ENCODE data around the gene DYNLT5.
"Not testable (repeated sequence)": the region's sequence is repeated elsewhere in the genome, so short reads cannot be mapped to it uniquely, and the experiment has no call there.

Gene DYNLT5

DNA sequence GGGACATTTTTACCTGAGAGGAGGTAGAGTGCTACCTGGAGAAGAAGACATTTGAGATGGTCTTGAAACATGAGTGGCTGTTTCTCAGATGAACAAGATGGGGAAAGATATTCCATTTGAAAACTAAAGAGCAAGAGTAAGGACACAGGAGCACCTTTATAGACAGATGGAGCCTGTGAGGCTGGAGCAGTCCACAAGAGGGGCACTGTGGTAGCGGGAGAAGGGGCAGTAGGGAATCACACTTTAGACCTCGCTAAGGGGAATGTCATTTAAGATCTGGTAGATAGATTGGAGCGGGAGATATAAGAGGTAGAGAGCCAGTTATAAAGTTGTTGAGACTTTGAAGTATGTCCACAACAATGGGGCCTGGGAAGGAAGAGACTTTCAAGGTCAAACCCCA lies 23.4 kb downstream of the DYNLT5 start:
- DNase-seq = no peak
- in situ Hi-C loops (cut with MboI; ENCODE audit: low pct_unique_long_range_greater_than_20kb, low sequenced_read_pairs) = no loop called here

DNA sequence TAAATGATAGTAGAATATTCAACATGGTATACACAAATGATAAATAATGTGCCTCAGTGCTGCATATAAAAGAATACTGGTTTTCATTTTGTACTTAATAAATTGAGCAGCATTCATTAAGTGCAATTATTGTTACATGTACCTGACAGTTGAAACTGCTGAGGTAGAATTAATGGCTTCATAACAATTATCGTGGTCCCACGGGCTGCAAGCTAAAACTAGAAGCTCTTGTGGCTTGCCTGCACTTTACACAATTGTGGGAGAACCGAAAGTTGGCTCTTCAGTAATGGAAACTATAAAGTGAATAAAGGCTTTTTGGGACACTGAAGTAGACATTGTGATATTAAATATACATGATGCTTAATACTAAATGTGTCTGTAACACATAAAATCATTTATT lies 25.6 kb downstream of the DYNLT5 start:
- in situ Hi-C loops (cut with MboI; ENCODE audit: low pct_unique_long_range_greater_than_20kb, low sequenced_read_pairs) = no loop called here
- DNase-seq = no peak

DNA sequence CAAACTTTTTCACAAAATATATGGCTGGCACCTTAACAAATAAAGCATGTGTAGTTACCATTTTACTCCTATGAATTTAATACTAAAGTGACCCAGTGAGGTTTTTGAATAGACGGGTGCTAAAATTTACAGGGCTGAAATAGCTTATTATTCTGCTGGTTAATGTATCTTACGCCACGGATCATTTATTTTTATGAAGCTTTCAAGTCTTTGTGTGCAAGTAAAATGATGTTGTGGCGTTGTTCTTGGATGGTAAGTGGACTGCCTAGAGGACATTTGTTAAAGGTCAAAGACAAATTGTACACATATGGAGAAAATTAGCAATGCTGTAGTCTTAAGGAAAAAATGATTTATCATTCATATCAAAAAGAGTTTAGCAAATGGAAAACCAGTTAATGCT lies 26.0 kb downstream of the DYNLT5 start:
- in situ Hi-C loops (cut with MboI; ENCODE audit: low pct_unique_long_range_greater_than_20kb, low sequenced_read_pairs) = no loop called here
- DNase-seq = no peak

DNA sequence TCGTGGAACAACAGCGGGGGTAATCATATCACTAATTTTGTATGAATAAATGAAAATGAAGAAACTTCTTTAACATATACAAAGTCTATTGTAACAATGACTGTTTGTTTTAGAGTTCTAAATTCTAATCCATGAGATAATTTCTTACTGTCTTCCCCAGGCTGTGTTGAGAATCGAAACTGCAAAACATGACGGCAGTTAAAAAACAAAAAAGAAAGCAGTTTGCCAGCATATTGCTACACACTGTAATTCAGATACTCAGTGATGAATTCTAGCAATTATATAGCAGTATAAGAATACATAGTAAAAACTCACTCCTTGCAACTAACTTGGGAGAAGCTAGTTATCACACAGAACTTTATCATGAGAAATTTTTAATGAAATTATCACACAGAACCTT lies 26.7 kb downstream of the DYNLT5 start:
- in situ Hi-C loops (cut with MboI; ENCODE audit: low pct_unique_long_range_greater_than_20kb, low sequenced_read_pairs) = no loop called here
- no peak for DNase-seq

DNA sequence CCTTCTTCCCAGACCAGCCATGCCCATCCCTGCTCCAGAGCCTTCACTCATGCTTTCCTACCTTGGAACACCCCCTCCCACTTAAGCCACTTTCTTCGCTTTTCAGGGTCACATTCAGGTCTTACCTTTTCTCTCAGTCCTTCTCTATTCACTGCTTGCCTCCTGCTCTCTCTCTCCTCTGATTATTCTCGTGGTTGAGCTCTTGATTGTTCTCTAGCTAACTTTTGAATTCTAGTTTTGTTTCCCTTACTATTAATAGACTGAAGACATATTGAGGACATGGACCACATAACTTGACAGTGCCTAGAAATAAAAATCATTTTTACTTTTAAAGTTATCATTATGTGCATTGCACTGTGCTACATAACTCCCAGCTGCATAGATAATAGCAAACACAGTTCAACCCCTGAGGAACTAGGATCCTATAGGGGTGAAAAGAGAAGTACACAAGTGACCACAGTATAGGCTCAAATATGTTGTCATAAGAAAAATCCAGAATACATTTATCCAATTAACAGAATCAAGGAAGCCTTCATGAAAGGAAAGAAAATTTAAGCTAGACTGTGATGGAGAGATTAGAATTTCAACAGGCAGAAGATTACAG lies 27.3 kb downstream of the DYNLT5 start:
- in situ Hi-C loops (cut with MboI; ENCODE audit: low pct_unique_long_range_greater_than_20kb, low sequenced_read_pairs) = no loop called here
- DNase-seq = no peak

DNA sequence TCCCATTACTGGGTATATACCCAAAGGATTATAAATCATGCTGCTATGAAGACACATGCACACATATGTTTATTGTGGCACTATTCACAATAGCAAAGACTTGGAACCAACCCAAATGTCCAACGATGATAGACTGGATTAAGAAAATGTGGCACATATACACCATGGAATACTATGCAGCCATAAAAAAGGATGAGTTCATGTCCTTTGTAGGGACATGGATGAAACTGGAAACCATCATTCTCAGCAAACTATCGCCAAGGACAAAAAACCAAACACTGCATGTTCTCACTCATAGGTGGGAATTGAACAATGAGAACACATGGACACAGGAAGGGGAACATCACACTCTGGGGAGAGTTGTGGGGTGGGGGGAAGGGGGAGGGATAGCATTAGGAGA lies 33.5 kb downstream of the DYNLT5 start:
- DNase-seq; in situ Hi-C loops (cut with MboI; ENCODE audit: low pct_unique_long_range_greater_than_20kb, low sequenced_read_pairs): not testable (repeated sequence)

DNA sequence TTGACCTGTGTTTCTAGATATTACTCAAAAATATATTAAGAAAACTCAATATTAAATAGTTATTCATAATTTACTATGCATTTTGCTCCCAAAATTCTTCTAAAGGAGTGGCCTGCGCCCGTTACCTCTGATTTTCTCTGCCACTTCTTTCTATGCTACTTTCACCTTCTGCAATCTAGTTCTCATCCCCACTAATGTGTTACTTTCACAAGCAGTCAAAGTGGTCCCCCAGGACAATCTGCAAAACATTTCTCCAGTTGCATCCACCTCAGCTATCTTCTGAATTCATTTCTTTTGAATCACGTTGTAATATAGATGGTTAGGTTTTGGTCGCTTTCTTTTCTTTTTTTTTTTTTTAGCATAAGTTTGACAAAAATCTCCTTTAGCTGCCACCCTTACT lies 35.4 kb downstream of the DYNLT5 start:
- in situ Hi-C loops (cut with MboI; ENCODE audit: low pct_unique_long_range_greater_than_20kb, low sequenced_read_pairs) = no loop called here
- no peak for DNase-seq

DNA sequence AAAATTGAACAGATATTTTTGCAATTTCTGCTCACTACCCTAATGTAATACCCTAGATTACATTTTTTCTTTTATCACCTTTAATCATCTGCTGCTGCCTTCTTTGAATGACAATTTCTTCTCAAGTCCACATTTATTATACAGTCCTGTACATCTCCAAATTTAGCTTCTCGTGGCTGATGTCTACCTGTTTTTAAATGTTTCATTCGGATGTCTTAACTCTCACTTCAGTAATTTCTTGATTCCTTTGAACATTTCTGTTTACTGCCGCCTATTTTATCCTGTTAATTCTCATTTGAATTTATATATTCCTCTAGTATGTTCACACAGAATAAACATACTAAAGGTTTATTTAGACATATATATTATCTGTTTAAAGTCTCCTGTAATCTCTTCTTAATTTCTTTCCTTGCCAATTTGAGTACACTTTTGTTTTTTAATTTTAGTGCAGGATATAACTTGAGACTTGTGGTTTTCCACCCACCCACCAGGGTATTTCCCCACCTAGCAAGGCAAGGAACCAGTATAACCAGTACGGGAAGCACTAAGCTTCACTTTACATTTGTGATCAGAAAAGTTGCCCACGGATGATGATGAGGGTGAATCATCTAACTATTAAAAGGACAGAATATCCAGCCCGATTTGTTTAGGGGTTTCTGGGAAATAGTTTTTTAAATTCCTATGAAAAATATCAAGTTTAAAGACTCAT lies 36.1 kb downstream of the DYNLT5 start:
- in situ Hi-C loops (cut with MboI; ENCODE audit: low pct_unique_long_range_greater_than_20kb, low sequenced_read_pairs) = no loop called here
- no peak for DNase-seq

DNA sequence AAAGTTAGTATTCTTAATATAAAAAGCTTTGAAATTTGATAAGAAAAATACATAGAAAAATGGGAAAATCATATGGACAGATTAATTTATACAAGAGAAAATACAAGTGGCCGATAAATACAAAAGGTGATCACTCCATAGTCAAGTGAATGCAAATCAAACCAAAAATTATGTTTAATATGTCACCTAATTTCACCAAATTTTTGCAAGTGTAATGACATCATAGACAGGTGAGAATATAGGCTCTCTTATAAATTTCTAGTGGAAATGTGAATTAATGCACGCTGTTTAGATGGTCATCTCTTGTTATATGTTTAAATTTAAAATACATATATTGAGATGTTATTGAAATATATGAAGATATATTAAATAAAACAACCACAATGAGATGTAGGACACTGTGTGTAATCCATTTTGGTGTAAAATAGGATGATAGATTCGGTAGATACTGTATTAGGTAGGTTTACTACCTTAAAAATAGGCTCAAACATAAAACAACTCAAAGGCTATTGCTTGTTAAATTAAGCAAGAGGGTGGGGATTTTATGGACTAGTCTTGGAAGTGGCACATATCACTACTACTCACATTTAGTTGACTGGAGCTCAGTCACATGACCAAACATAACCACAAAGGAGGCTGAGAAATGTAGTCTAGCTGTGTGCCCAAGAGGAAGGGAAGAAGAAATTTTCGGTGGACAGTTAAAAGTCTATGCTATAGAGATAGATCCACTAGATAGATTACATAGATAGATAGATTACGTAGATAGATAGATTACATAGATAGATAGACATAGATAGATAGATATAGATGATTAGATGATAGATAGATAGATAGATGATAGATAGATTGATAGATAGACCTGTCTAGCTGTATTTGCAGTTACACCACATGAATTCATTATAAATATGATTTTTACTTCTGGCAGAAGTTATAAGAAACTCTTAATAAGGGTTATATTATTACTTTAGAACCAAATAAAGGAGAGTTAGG lies 39.7 kb downstream of the DYNLT5 start:
- peak; percentile 13 for DNase-seq

DNA sequence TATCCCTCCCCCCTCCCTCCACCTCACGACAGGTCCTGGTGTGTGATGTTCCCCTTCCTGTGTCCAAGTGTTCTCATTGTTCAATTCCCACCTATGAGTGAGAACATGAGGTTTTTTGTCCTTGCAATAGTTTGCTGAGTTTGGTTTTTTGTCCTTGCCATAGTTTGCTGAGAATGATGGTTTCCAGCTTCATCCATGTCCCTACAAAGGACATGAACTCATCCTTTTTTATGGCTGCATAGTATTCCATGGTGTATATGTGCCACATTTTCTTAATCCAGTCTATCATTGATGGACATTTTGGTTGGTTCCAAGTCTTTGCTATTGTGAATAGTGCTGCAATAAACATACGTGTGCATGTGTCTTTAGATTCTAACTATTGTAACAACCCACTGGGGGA lies 43.6 kb downstream of the DYNLT5 start:
- DNase-seq = not testable (repeated sequence)

More for the DNA sequence above, 39.7 kb downstream of the DYNLT5 start:
- in situ Hi-C loops (cut with MboI; ENCODE audit: low pct_unique_long_range_greater_than_20kb, low sequenced_read_pairs) = no loop called here

DNA sequence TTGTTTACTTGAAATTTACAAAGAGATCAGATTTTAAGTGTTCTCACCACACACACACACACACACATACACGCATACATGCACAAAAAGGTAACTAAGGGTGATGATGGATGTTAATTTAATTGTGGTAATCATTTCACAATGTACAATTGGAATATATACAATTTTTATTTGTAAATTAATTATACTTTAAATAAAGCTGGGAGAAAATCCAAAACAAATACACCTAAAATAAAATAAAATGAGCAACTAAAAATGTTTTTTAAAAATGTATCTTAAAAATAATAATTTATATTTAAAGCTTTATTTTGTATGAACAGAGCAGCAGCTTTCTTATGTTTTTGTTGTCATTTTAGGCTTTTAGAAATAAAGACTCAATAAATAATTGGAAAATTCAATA lies 57.0 kb downstream of the DYNLT5 start:
- in situ Hi-C loops (cut with MboI; ENCODE audit: low pct_unique_long_range_greater_than_20kb, low sequenced_read_pairs) = no loop called here
- no peak for DNase-seq

More for the DNA sequence above, 43.6 kb downstream of the DYNLT5 start:
- in situ Hi-C loops (cut with MboI; ENCODE audit: low pct_unique_long_range_greater_than_20kb, low sequenced_read_pairs) = not testable (repeated sequence)

DNA sequence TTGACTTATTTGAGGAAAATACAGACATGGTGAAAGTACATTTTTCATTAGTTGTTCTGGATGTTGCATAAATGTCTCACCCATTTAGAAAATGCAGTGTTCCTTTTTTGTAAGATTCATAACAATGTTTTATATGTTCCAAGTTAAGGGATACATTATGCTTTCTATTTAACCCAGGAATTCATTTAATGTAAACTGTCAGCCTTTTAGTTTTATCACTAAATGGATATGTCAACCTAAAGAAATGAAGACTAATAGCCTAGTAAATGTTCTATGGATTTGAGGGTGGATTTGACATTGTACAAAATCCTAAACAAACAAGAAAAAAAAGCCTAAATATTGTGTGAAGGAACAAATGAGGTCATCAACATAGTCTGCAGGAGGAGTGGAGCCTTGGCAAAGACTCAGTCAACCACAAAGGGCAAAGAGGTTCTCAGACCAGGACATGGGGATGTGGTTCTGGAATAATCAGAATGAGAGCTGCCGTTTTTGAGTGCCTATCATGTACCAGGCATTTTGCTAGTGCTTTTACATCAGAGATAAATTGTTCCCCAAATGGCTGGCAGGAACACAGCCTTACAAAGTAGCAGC lies 57.6 kb downstream of the DYNLT5 start:
- no peak for DNase-seq
- in situ Hi-C loops (cut with MboI; ENCODE audit: low pct_unique_long_range_greater_than_20kb, low sequenced_read_pairs) = no loop called here

DNA sequence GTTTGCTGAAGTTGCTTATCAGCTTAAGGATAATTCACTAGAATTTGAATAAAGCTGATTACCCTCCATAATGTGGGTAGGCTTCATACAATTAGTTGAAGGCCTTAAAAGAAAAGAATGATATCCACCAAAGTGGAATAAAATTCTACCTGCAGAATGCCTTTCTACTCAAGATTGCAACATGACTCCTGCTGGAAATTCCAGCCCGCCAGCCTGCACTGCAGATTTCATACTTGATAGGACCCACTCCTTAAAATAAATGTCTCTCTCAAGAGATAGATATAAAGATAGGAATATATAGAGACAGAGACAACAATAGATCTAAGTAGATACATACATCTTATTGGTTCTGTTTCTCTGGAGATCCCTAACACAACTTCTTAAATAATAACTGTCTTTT lies 72.5 kb downstream of the DYNLT5 start:
- in situ Hi-C loops (cut with MboI; ENCODE audit: low pct_unique_long_range_greater_than_20kb, low sequenced_read_pairs) = no loop called here

More for the DNA sequence above, 72.5 kb downstream of the DYNLT5 start:
- DNase-seq = no peak
